Neural cell (in vitro differentiated cells): ENCODE results near the gene ODAD3. TPM values are rescaled to one million over a fixed set of nuclear protein-coding genes. Genes with fewer than 3 reads are reported as not detected.

Experiments
- H2AFZ ChIP-seq: fragments of 200-600, 300-800 bp; sonication (generic), shearing (Covaris generic); 2 replicates; pipeline ENCODE4 v1.6.0; 2014; ENCODE audit warnings: low read depth, mild to moderate bottlenecking, antibody characterized with exemption, low read length, moderate library complexity
- H3F3A ChIP-seq: fragments of 200-600 bp; shearing (Covaris generic); 2 replicates; pipeline ENCODE4 v1.6.1; 2016; ENCODE audit warnings: mild to moderate bottlenecking, moderate library complexity, mixed read lengths, antibody characterized with exemption, low read length; ENCODE audit not compliant: insufficient read depth, poor library complexity, severe bottlenecking
- H3K27ac ChIP-seq: fragments of 200-600, 300-800 bp; sonication (generic), shearing (Covaris generic); 2 replicates; pipeline ENCODE4 v1.5.1; 2014; ENCODE audit warnings: mild to moderate bottlenecking, low read length, moderate library complexity
- H3K27me3 ChIP-seq: fragments of 300-800, 200-600 bp; sonication (generic), shearing (Covaris generic); 2 replicates; pipeline ENCODE4 v1.6.0; 2014; ENCODE audit warnings: mild to moderate bottlenecking, low read depth, low read length, moderate library complexity; ENCODE audit not compliant: insufficient read depth
- H3K36me3 ChIP-seq: fragments of 300-800, 200-600 bp; sonication (generic), shearing (Covaris generic); 2 replicates; pipeline ENCODE4 v1.5.1; 2014; ENCODE audit warnings: mild to moderate bottlenecking, antibody characterized with exemption, low read length, moderate library complexity; ENCODE audit not compliant: insufficient read depth
- H3K4me2 ChIP-seq: fragments of 300-800, 200-600 bp; sonication (generic), shearing (Covaris generic); 2 replicates; pipeline ENCODE4 v1.6.0; 2014; ENCODE audit warnings: mild to moderate bottlenecking, low read length
- H3K4me3 ChIP-seq: fragments of 300-800, 200-600 bp; sonication (generic), shearing (Covaris generic); 2 replicates; pipeline ENCODE4 v1.5.1; 2014; ENCODE audit warnings: mild to moderate bottlenecking, low read length, moderate library complexity
- H3K79me2 ChIP-seq: fragments of 200-600 bp; shearing (Covaris generic); replicated peaks from 2 replicates; pipeline ENCODE4 v1.6.0; 2014; ENCODE audit warnings: mild to moderate bottlenecking, low read length, moderate library complexity; ENCODE audit not compliant: insufficient read depth
- H3K9ac ChIP-seq: fragments of 300-800, 200-600 bp; sonication (generic), shearing (Covaris generic); 2 replicates; pipeline ENCODE4 v1.6.1; 2016; ENCODE audit warnings: mild to moderate bottlenecking, low read length, mixed read lengths
- H3K9me2 ChIP-seq: fragments of 200-600 bp; shearing (Covaris generic); 2 replicates; pipeline ENCODE4 v1.6.1; 2016; ENCODE audit warnings: mild to moderate bottlenecking, low read length, mixed read lengths; ENCODE audit not compliant: insufficient read depth
- H3K9me3 ChIP-seq: fragments of 200-600, 300-800 bp; sonication (generic), shearing (Covaris generic); 2 replicates; pipeline ENCODE4 v1.6.1; 2016; ENCODE audit warnings: mild to moderate bottlenecking, mixed run types, low read length, moderate library complexity, mixed read lengths
- H4K20me1 ChIP-seq: fragments of 200-600 bp; shearing (Covaris generic); 2 replicates; pipeline ENCODE4 v1.6.1; 2016; ENCODE audit warnings: mild to moderate bottlenecking, mixed run types; ENCODE audit not compliant: insufficient read depth
- CTCF ChIP-seq: fragments of 450-650 bp; IDR thresholded peaks from 2 replicates; pipeline ENCODE4 v1.5.1; 2014; ENCODE audit warnings: antibody characterized with exemption, mild to moderate bottlenecking, moderate library complexity; ENCODE audit not compliant: poor library complexity, severe bottlenecking
- EP300 ChIP-seq: fragments of 450-650 bp; conservative IDR thresholded peaks from 2 replicates; pipeline ENCODE4 v1.6.1; 2014; ENCODE audit warnings: antibody characterized with exemption, mild to moderate bottlenecking, moderate library complexity; ENCODE audit not compliant: poor library complexity, severe bottlenecking
- EZH2 ChIP-seq: fragments of 200-600, 300-800 bp; shearing (Covaris generic), sonication (generic); IDR thresholded peaks from 2 replicates; pipeline ENCODE4 v1.6.1; 2014; ENCODE audit warnings: antibody characterized with exemption, low read length, borderline replicate concordance, mild to moderate bottlenecking; ENCODE audit not compliant: insufficient read depth, poor library complexity, severe bottlenecking
- MXI1 ChIP-seq: fragments of 450-650 bp; conservative IDR thresholded peaks from 2 replicates; pipeline ENCODE4 v1.6.1; 2014; ENCODE audit warnings: antibody characterized with exemption, mild to moderate bottlenecking; ENCODE audit not compliant: poor library complexity, severe bottlenecking
- POLR2AphosphoS5 ChIP-seq: IDR thresholded peaks from 2 replicates; pipeline ENCODE4 v1.6.1; 2012
- RAD21 ChIP-seq: fragments of 450-650 bp; conservative IDR thresholded peaks from 2 replicates; pipeline ENCODE4 v1.6.1; 2014; ENCODE audit warnings: antibody characterized with exemption, mild to moderate bottlenecking, moderate library complexity
- REST ChIP-seq: IDR thresholded peaks from 2 replicates; pipeline ENCODE4 v1.6.1; 2012; ENCODE audit warnings: borderline replicate concordance
- SMC3 ChIP-seq: fragments of 450-650 bp; conservative IDR thresholded peaks from 2 replicates; pipeline ENCODE4 v1.6.1; 2014; ENCODE audit warnings: antibody characterized with exemption, mild to moderate bottlenecking, moderate library complexity; ENCODE audit not compliant: poor library complexity
- TAF1 ChIP-seq: IDR thresholded peaks from 2 replicates; pipeline ENCODE4 v1.6.1; 2012; ENCODE audit warnings: low read depth
- polyA plus RNA-seq: library from polyadenylated mRNA; depleted of rRNA; stranded (reverse); fragments of >200 nt; gene quantifications from 2 replicates; pipeline ENCODE4 v1.2.3, GENCODE V29; 2014

The ODAD3 gene
- polyA plus RNA-seq, 1 donor from 2014 or later, result 3.4 TPM

GRCh38 chr19:11374433-11375142 lies 60.3 kb downstream of the ODAD3 start, which contains the start of gene SWSAP1:
Gene SWSAP1, plus strand, starts transcription at chr19:11374666. Its CDS starts 15 bp downstream, at chr19:11374681.
- H3K27ac ChIP-seq, result peak within 1 kb of the TSS; percentile 100
- H3K36me3 ChIP-seq, result no peaks in the 10 kb centered on the region
- H3K9me2 ChIP-seq, result no peaks in the 10 kb centered on the region
- no peaks in the 10 kb centered on the region for H4K20me1 ChIP-seq
- H3K9me3 ChIP-seq, result no peaks in the 10 kb centered on the region
- peak within 1 kb of the TSS; percentile 94 for H3K9ac ChIP-seq
- H3K4me3 ChIP-seq, result peak within 1 kb of the TSS; percentile 71
- H3F3A ChIP-seq, result peaks cover 9% of the 10 kb centered on the region
- peak within 1 kb of the TSS; percentile 93 for H3K4me2 ChIP-seq
- TF ChIP-seq TAF1, result peak; percentile 84
- peak; percentile 88 for TF ChIP-seq MXI1
- no peak for TF ChIP-seq EZH2
- peak; percentile 63 for TF ChIP-seq EP300
- TF ChIP-seq POLR2AphosphoS5, result peak; percentile 92
- TF ChIP-seq SMC3, result peak; percentile 39
- TF ChIP-seq RAD21, result peak; percentile 40
- peak; percentile 89 for TF ChIP-seq REST
- TF ChIP-seq CTCF, result peak; percentile 39
- peak within 1 kb of the TSS; percentile 65 for H2AFZ ChIP-seq
- H3K79me2 ChIP-seq, result no peaks in the 10 kb centered on the region
- no peaks in the 10 kb centered on the region for H3K27me3 ChIP-seq

GRCh38 chr19:11373885-11374432 lies 61.0 kb downstream of the ODAD3 start:
- TF ChIP-seq REST (peak; percentile 32), MXI1 (no peak), TAF1 (peak; percentile 25)
- H3K27me3 ChIP-seq, result no peaks in the 10 kb centered on the region
- no peaks in the 10 kb centered on the region for H4K20me1 ChIP-seq
- no peaks in the 10 kb centered on the region for H3K9me2 ChIP-seq
- H3K4me2 ChIP-seq, result peak overlapping the region; percentile 93
- peaks cover 9% of the 10 kb centered on the region for H3F3A ChIP-seq
- H3K4me3 ChIP-seq, result peak overlapping the region; percentile 71
- peak overlapping the region; percentile 100 for H3K27ac ChIP-seq
- H3K9me3 ChIP-seq, result no peaks in the 10 kb centered on the region
- peak overlapping the region; percentile 65 for H2AFZ ChIP-seq
- no peaks in the 10 kb centered on the region for H3K36me3 ChIP-seq
- H3K9ac ChIP-seq, result peak overlapping the region; percentile 94
- no peaks in the 10 kb centered on the region for H3K79me2 ChIP-seq
